Esophagus muscularis mucosa (tissue), 4 donors: ENCODE data around the gene GIMAP2. TPM values are rescaled to one million over a fixed set of nuclear protein-coding genes. Genes with fewer than 3 reads are reported as not detected.
"Not testable (repeated sequence)": the region's sequence is repeated elsewhere in the genome, so short reads cannot be mapped to it uniquely, and the experiment has no call there.

Source experiments
- DNase-seq: peaks from one replicate; pipeline ENCODE4 v3.0.0-alpha.2; 2017; ENCODE audit errors: extremely low spot score
- H3K27ac ChIP-seq, 4 donors: fragments of 200-600 bp; sonication (generic); replicated peaks in 1 of 4; 1 replicate in 3 of 4; 2 replicates in 1 of 4; pipeline ENCODE4 v1.5.1; 2016 to 2019; ENCODE audit warnings: mild to moderate bottlenecking in 1 of 4
- H3K27me3 ChIP-seq, 4 donors: fragments of 200-600 bp; sonication (generic); one replicate each; pipeline versions ENCODE4 v1.5.1 to v1.6.0; 2016 to 2019
- H3K36me3 ChIP-seq, 4 donors: fragments of 200-600 bp; sonication (generic); one replicate each; pipeline ENCODE4 v1.5.1; 2016 to 2019
- H3K4me1 ChIP-seq, 4 donors: fragments of 200-600 bp; sonication (generic); one replicate each; pipeline ENCODE4 v1.5.1; 2016 to 2019
- H3K4me3 ChIP-seq, 4 donors: fragments of 200-600 bp; sonication (generic); 1 replicate in 2 of 4; 2 replicates in 2 of 4; pipeline ENCODE4 v1.5.1; 2016 to 2019; ENCODE audit warnings: mild to moderate bottlenecking in 4 of 4, moderate library complexity in 1 of 4
- H3K9me3 ChIP-seq, 4 donors: fragments of 200-600 bp; sonication (generic); 1 replicate in 3 of 4; 2 replicates in 1 of 4; pipeline ENCODE4 v1.5.1; 2016 to 2019
- CTCF ChIP-seq, 3 experiments: fragments of 200-600 bp in 2 of 3; fragments of 450-650 bp in 1 of 3; sonication (generic) in 2 of 3; IDR thresholded peaks; one replicate each; pipeline ENCODE4 v1.5.1; 2017 to 2019; ENCODE audit warnings: antibody characterized with exemption in 3 of 3, mild to moderate bottlenecking in 2 of 3, moderate library complexity in 1 of 3
- EP300 ChIP-seq: sonication (generic); formaldehyde crosslinking; IDR thresholded peaks from one replicate; pipeline ENCODE4 v1.6.1; 2017; ENCODE audit warnings: antibody characterized with exemption
- POLR2A ChIP-seq: fragments of 450-650 bp; IDR thresholded peaks from one replicate; pipeline ENCODE4 v1.6.1; 2017; ENCODE audit warnings: antibody characterized with exemption, moderate library complexity, mild to moderate bottlenecking, low read depth
- POLR2AphosphoS5 ChIP-seq, 2 donors: sonication (generic); formaldehyde crosslinking; IDR thresholded peaks; one replicate each; pipeline ENCODE4 v1.6.1; 2017; ENCODE audit warnings: antibody characterized with exemption in 2 of 2
- WGBS: methylation state at CpG from one replicate; pipeline ENCODE4 v1.1.5; 2018; 5-methylcytosine and 5-hydroxymethylcytosine counted together
- intact Hi-C: fragments of 100-400 bp; cut with DNase I; formaldehyde crosslinking; loops from one replicate; pipeline ENCODE4 v1.15.1; 2023
- total RNA-seq, 4 donors: library from RNA; depleted of rRNA; stranded (reverse); fragments of >200 nt; gene quantifications; one replicate each; pipeline versions ENCODE4 v1.1.0 to v1.2.1, GENCODE V29; 2016

Gene GIMAP2
- total RNA-seq, 4 donors from 2014 or later = 5.4 to 9.7 (median 6.5) TPM

GRCh38 chr7:150666412-150666811 is 19.1 kb upstream of the GIMAP2 start:
- no peak for TF ChIP-seq CTCF (IDR thresholded peaks at IDR 0.05)
- no peak for TF ChIP-seq POLR2AphosphoS5 (IDR thresholded peaks at IDR 0.05)
- TF ChIP-seq EP300 = no peak
- TF ChIP-seq POLR2A = no peak
- Histone ChIP-seq H3K27me3 (no peaks in the 10 kb centered on the region), H3K4me3 (no peak overlapping the region), H3K9me3 (peaks cover 0 to 7% (median 2%) of the 10 kb centered on the region in 4 donors), H3K4me1 (no peaks in the 10 kb centered on the region), H3K36me3 (no peaks in the 10 kb centered on the region), H3K27ac (no peak overlapping the region)
- intact Hi-C loops = no loop called here
- DNase-seq = no peak

- Histone ChIP-seq H3K4me3 (no peak overlapping the region), H3K27ac (no peak overlapping the region), H3K4me1 (no peaks in the 10 kb centered on the region), H3K36me3 (no peaks in the 10 kb centered on the region), H3K27me3 (no peaks in the 10 kb centered on the region), H3K9me3 (peaks cover 0 to 7% (median 2%) of the 10 kb centered on the region in 4 donors)
- intact Hi-C loops = no loop called here
- 63% methylated on average over 1 of the region's 1 CpG for WGBS
- TF ChIP-seq POLR2A (no peak), POLR2AphosphoS5 (IDR thresholded peaks at IDR 0.05) (no peak), CTCF (IDR thresholded peaks at IDR 0.05) (no peak), EP300 (no peak)
- DNase-seq = no peak
Measured at GRCh38 chr7:150668472-150668911, 17.0 kb upstream of the GIMAP2 start.

- Histone ChIP-seq H3K4me3 (no peak overlapping the region), H3K27me3 (no peaks in the 10 kb centered on the region), H3K4me1 (no peaks in the 10 kb centered on the region), H3K36me3 (no peaks in the 10 kb centered on the region), H3K27ac (no peak overlapping the region), H3K9me3 (peaks cover 0 to 7% (median 2%) of the 10 kb centered on the region in 4 donors)
- TF ChIP-seq POLR2A = no peak
- TF ChIP-seq CTCF (IDR thresholded peaks at IDR 0.05) = no peak
- TF ChIP-seq EP300 = no peak
- no peak for TF ChIP-seq POLR2AphosphoS5 (IDR thresholded peaks at IDR 0.05)
- intact Hi-C loops = no loop called here
- DNase-seq = no peak
Measured at GRCh38 chr7:150668977-150669376, 16.5 kb upstream of the GIMAP2 start.

DNA sequence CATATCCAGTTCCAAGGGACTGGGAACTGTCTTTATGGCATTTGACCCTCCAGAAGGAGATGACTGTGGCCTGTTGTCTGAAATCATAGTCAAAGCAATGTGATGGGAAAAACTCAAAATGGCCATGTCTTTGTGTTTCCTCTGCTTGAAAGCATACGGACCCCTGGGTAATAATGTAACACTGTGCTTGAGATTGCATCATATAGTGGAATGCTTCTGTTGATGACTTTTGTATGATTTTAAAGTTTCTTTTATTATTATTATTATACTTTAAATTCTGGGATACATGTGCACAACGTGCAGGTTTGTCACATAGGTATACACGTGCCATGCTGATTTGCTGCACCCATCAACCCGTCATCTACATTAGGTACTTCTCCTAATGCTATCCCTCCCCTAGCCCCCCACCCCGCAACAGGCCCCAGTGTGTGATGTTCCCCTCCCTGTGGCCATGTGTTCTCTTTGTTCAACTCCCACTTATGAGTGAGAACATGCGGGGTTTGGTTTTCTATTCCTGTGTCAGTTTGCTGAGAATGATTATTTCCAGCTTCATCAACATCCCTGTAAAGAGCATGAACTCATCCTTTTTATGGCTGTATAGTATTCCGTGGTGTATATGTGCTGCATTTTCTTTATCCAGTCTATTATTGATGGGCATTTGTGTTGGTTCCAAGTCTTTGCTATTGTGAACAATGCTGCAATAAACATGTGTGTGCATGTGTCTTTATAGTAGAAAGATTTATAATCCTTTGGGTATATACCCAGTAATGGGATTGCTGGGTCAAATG is 13.5 kb upstream of the GIMAP2 start:
- H3K9me3 ChIP-seq, H3K36me3 ChIP-seq, H3K4me3 ChIP-seq, DNase-seq, H3K27me3 ChIP-seq, H3K4me1 ChIP-seq, H3K27ac ChIP-seq, intact Hi-C loops: not testable (repeated sequence)
- WGBS = 83% methylated on average over 7 of the region's 7 CpGs

DNA sequence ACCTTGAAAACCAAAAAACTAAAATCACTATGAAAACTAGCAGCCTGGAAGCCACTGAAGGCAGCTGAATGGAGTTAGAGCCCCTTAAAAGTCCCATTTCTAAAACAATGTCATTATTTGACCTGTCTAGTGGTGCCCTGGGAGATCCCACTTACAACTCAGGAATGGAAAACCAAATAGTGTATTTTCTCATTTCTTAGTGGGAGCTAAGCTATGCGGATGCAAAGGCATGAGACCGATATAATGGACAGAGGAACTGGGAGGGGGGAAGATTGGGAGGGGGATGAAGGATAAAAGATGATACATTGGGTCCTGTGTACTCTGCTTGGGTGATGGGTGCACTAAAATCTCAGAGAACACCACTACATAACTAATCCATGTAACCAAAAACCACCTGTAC is 9.8 kb upstream of the GIMAP2 start:
- no peak for DNase-seq
- intact Hi-C loops = no loop called here
- H3K27ac ChIP-seq = peak overlapping the region; percentile 31 to 68 (median 52)
- H3K36me3 ChIP-seq = no peaks in the 10 kb centered on the region
- peaks cover 0 to 6% (median 3%) of the 10 kb centered on the region in 4 donors for H3K4me1 ChIP-seq
- H3K27me3 ChIP-seq = no peaks in the 10 kb centered on the region
- H3K9me3 ChIP-seq = no peaks in the 10 kb centered on the region
- H3K4me3 ChIP-seq = no peak overlapping the region
- TF ChIP-seq CTCF (IDR thresholded peaks at IDR 0.05) (no peak), POLR2A (no peak), EP300 (no peak), POLR2AphosphoS5 (IDR thresholded peaks at IDR 0.05) (no peak)
- WGBS = 54% methylated on average over 2 of the region's 2 CpGs

DNA sequence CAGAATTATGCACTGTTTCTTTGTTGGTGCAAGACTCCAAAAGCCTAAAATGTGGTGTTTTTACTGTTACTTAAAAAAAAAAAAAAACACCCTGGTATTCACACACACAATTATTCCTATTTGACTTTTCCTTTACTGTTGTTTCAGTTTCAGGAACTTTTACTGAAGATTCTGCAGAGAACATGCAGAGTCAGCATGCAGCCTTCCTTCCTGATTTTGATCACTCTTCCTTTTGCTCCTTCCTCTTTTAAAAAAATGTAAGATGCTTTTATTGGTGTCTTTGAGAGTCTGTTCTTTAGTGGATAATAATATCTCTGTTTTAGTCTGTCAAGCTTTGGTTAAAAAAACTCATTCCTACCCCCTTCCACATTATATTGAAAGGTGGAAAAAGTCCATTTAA is 9.2 kb upstream of the GIMAP2 start:
- H3K36me3 ChIP-seq, H3K4me1 ChIP-seq, H3K27me3 ChIP-seq, H3K4me3 ChIP-seq, intact Hi-C loops, DNase-seq, H3K9me3 ChIP-seq: not testable (repeated sequence)
- H3K27ac ChIP-seq = peak overlapping the region in 2 of 4 donors; percentile 62 to 68
